ENCODE data around the gene GPR83. TPM values are rescaled to one million over a fixed set of nuclear protein-coding genes. Genes with fewer than 3 reads are reported as not detected.

The GPR83 gene
- total and polyA plus RNA-seq, 4 donors: 3.6 to 7.1 (median 4.6) TPM

- DNase-seq (ENCODE audit: low read depth in 4 of 6, low spot score in 6 of 6): no peak
- peaks cover 6% of the 10 kb centered on the region for H3K4me1 ChIP-seq (ENCODE audit: control insufficient read depth, insufficient read depth, low read length)
- H3K27me3 ChIP-seq (ENCODE audit: control insufficient read depth, insufficient read depth, low read length): no peaks in the 10 kb centered on the region
- 93% methylated on average over 3 of the region's 3 CpGs for WGBS (ENCODE audit: insufficient coverage)
- no peak overlapping the region for H3K4me3 ChIP-seq (ENCODE audit: low read depth, low read length)
- H3K9me3 ChIP-seq (ENCODE audit: control insufficient read depth, insufficient read depth, low read length): peaks cover 2% of the 10 kb centered on the region
- H3K27ac ChIP-seq (ENCODE audit: low read depth, low read length): no peak overlapping the region
- H3K36me3 ChIP-seq (ENCODE audit: control insufficient read depth, insufficient read depth, low read length): peaks cover 13% of the 10 kb centered on the region
These were observed 22.3 kb upstream of the GPR83 start for GRCh38 chr11:94423507-94423906.

GRCh38 chr11:94418123-94418765 is 17.0 kb upstream of the GPR83 start:
- no peaks in the 10 kb centered on the region for H3K27me3 ChIP-seq (ENCODE audit: control insufficient read depth, insufficient read depth, low read length)
- H3K4me3 ChIP-seq (ENCODE audit: low read depth, low read length): no peak overlapping the region
- WGBS (ENCODE audit: insufficient coverage): no CpG with 5 or more reads among the region's 3 CpGs
- H3K27ac ChIP-seq (ENCODE audit: low read depth, low read length): no peak overlapping the region
- H3K4me1 ChIP-seq (ENCODE audit: control insufficient read depth, insufficient read depth, low read length): no peaks in the 10 kb centered on the region
- peaks cover 6% of the 10 kb centered on the region for H3K36me3 ChIP-seq (ENCODE audit: control insufficient read depth, insufficient read depth, low read length)
- H3K9me3 ChIP-seq (ENCODE audit: control insufficient read depth, insufficient read depth, low read length): no peaks in the 10 kb centered on the region
- DNase-seq (ENCODE audit: low read depth in 4 of 6, low spot score in 6 of 6): no peak

DNA sequence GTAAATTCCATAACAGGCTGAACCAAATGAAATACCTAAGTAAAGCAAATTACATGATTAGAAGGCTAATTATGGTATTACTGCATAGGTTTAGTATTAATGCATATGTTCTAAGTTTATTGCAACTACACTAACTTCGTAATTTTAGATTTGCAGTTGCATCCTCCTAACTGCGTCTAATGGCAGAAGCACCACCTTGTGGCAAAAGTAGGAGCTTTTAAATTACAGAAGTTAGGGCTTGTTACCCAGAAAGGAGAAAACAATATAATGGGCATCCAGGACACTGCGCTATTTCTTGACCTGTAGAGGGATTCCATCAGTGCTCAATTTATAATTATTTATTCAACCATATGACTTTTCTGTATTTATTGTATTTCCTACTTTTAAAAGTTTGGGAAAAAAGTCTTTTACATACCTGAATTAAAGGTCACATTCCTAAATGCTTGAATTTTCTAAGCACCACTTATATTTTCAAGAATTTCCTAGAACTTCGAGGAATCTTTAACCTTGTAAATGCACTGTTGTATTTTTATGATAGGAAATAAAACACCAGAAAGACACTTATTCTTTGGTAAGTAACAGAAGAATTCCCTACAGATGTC is 16.3 kb upstream of the GPR83 start:
- Histone ChIP-seq H3K9me3 (ENCODE audit: control insufficient read depth, insufficient read depth, low read length) (no peaks in the 10 kb centered on the region), H3K36me3 (ENCODE audit: control insufficient read depth, insufficient read depth, low read length) (peaks cover 5% of the 10 kb centered on the region), H3K4me1 (ENCODE audit: control insufficient read depth, insufficient read depth, low read length) (no peaks in the 10 kb centered on the region), H3K27ac (ENCODE audit: low read depth, low read length) (no peak overlapping the region), H3K4me3 (ENCODE audit: low read depth, low read length) (no peak overlapping the region), H3K27me3 (ENCODE audit: control insufficient read depth, insufficient read depth, low read length) (no peaks in the 10 kb centered on the region)
- WGBS (ENCODE audit: insufficient coverage): no CpG with 5 or more reads among the region's 4 CpGs
- peak in 2 of 6 donors; percentile 69 to 84 for DNase-seq (ENCODE audit: low read depth in 4 of 6, low spot score in 6 of 6)

DNA sequence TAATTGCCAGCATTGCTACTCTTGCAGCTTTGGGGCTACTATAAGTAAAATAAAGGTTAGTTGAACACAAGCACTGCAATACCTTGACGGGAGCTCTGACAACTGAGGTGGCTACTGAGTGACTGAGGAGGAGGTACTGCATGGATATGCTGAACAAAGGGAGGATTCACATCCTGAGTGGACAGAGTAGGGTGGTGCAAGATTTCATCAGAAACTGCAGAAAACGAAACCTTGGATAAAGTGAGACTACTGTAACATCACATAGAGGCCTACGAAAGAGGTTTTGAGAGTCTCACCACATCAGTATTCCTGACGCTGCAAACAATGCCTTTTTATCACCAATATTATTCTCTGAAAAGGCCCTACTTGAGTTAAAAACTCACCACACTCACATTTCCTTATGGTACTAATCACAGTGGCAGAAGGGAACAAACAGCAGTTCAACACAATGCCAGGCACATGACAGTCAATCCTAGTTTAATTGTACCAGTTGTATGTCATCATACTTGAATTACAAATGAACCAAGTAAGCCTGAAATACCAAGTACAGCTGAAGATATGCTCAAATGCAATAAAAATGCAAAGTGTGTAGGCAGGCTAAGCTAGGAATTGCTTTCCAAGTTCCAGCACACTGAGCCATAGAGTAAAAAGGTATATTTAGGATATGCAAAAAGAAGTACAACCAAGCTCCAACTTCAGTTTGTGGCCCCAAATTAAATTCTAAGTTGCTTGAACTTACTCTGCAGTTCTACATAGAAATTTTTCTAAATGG is 4.0 kb upstream of the GPR83 start:
- Histone ChIP-seq H3K4me1 (ENCODE audit: control insufficient read depth, insufficient read depth, low read length) (peaks cover 13% of the 10 kb centered on the region), H3K27ac (ENCODE audit: low read depth, low read length) (no peak overlapping the region), H3K36me3 (ENCODE audit: control insufficient read depth, insufficient read depth, low read length) (no peaks in the 10 kb centered on the region), H3K9me3 (ENCODE audit: control insufficient read depth, insufficient read depth, low read length) (peaks cover 1% of the 10 kb centered on the region), H3K4me3 (ENCODE audit: low read depth, low read length) (no peak overlapping the region), H3K27me3 (ENCODE audit: control insufficient read depth, insufficient read depth, low read length) (peaks cover 17% of the 10 kb centered on the region)
- DNase-seq (ENCODE audit: low read depth in 4 of 6, low spot score in 6 of 6): no peak
- 100% methylated on average over 3 of the region's 4 CpGs for WGBS (ENCODE audit: insufficient coverage)

DNA sequence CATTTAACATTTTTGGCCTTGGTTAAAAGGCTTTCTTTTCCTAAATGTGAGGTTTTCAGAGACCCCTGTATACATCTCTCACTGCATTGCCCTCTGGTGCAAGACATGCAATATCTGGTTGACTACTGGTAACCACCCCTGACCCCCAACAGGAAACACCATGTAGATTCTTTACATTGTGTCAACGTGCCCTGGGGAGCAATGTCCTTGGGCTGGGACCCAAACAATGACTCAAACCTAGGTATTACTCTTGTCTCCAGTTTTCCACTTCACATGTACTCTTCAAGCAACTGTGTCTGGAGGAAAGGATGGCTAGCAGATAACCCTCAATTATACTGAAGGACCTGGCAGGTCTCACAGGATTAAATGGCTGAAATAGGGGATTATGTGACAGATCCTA is 1.1 kb upstream of the GPR83 start:
- no peak overlapping the region for H3K4me3 ChIP-seq (ENCODE audit: low read depth, low read length)
- no peak overlapping the region for H3K27ac ChIP-seq (ENCODE audit: low read depth, low read length)
- DNase-seq (ENCODE audit: low read depth in 4 of 6, low spot score in 6 of 6): no peak
- no peaks in the 10 kb centered on the region for H3K36me3 ChIP-seq (ENCODE audit: control insufficient read depth, insufficient read depth, low read length)
- no peaks in the 10 kb centered on the region for H3K9me3 ChIP-seq (ENCODE audit: control insufficient read depth, insufficient read depth, low read length)
- WGBS (ENCODE audit: insufficient coverage): no CpG with 5 or more reads among the region's 1 CpG
- H3K27me3 ChIP-seq (ENCODE audit: control insufficient read depth, insufficient read depth, low read length): peaks cover 25% of the 10 kb centered on the region
- H3K4me1 ChIP-seq (ENCODE audit: control insufficient read depth, insufficient read depth, low read length): peaks cover 19% of the 10 kb centered on the region

- H3K4me3 ChIP-seq (ENCODE audit: low read depth, low read length): peak overlapping the region; percentile 11
These were observed 600 bp upstream of the GPR83 start for GRCh38 chr11:94401773-94402265.

GRCh38 chr11:94400457-94400838 is 771 bp downstream of the GPR83 start:
- Histone ChIP-seq H3K4me3 (ENCODE audit: low read depth, low read length) (peak overlapping the region; percentile 31), H3K9me3 (ENCODE audit: control insufficient read depth, insufficient read depth, low read length) (no peaks in the 10 kb centered on the region), H3K27me3 (ENCODE audit: control insufficient read depth, insufficient read depth, low read length) (peaks cover 25% of the 10 kb centered on the region), H3K27ac (ENCODE audit: low read depth, low read length) (no peak overlapping the region), H3K4me1 (ENCODE audit: control insufficient read depth, insufficient read depth, low read length) (peaks cover 19% of the 10 kb centered on the region), H3K36me3 (ENCODE audit: control insufficient read depth, insufficient read depth, low read length) (no peaks in the 10 kb centered on the region)
- 30% methylated on average over 4 of the region's 4 CpGs for WGBS (ENCODE audit: insufficient coverage)
- peak in 1 of 6 donors; percentile 9 for DNase-seq (ENCODE audit: low read depth in 4 of 6, low spot score in 6 of 6)

More at GRCh38 chr11:94401773-94402265, 600 bp upstream of the GPR83 start:
- H3K27me3 ChIP-seq (ENCODE audit: control insufficient read depth, insufficient read depth, low read length): peaks cover 25% of the 10 kb centered on the region
- DNase-seq (ENCODE audit: low read depth in 4 of 6, low spot score in 6 of 6): no peak
- H3K27ac ChIP-seq (ENCODE audit: low read depth, low read length): no peak overlapping the region
- 15% methylated on average over 7 of the region's 10 CpGs for WGBS (ENCODE audit: insufficient coverage)
- no peaks in the 10 kb centered on the region for H3K36me3 ChIP-seq (ENCODE audit: control insufficient read depth, insufficient read depth, low read length)
- no peaks in the 10 kb centered on the region for H3K9me3 ChIP-seq (ENCODE audit: control insufficient read depth, insufficient read depth, low read length)
- peaks cover 19% of the 10 kb centered on the region for H3K4me1 ChIP-seq (ENCODE audit: control insufficient read depth, insufficient read depth, low read length)

DNA sequence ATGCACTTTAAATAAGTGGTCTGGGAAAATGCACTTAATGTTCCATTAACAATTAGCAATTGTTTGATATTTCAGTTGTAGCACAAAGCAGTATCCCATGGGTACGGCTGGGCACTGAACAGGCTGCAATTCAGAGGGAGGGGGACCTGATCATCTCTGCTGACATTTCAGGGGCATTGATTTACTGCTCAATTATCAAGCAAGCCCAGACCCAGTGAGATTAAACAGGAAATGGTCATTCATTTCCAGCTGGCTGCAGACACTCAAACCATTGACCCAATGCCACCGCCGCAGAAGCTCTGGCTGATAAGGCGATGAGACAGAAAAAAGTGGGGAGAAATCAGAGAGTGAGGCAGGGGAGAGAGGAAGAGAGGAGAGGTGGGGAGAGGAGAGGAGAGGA is 1.2 kb downstream of the GPR83 start:
- Histone ChIP-seq H3K4me3 (ENCODE audit: low read depth, low read length) (no peak overlapping the region), H3K36me3 (ENCODE audit: control insufficient read depth, insufficient read depth, low read length) (no peaks in the 10 kb centered on the region), H3K27me3 (ENCODE audit: control insufficient read depth, insufficient read depth, low read length) (peaks cover 25% of the 10 kb centered on the region), H3K27ac (ENCODE audit: low read depth, low read length) (no peak overlapping the region), H3K9me3 (ENCODE audit: control insufficient read depth, insufficient read depth, low read length) (no peaks in the 10 kb centered on the region), H3K4me1 (ENCODE audit: control insufficient read depth, insufficient read depth, low read length) (peaks cover 19% of the 10 kb centered on the region)
- WGBS (ENCODE audit: insufficient coverage): 20% methylated on average over 2 of the region's 4 CpGs
- DNase-seq (ENCODE audit: low read depth in 4 of 6, low spot score in 6 of 6): peak in 2 of 6 donors; percentile 14 to 67

GRCh38 chr11:94398101-94398500 is 3.1 kb downstream of the GPR83 start:
- H3K4me3 ChIP-seq (ENCODE audit: low read depth, low read length): no peak overlapping the region
- peaks cover 19% of the 10 kb centered on the region for H3K4me1 ChIP-seq (ENCODE audit: control insufficient read depth, insufficient read depth, low read length)
- H3K9me3 ChIP-seq (ENCODE audit: control insufficient read depth, insufficient read depth, low read length): no peaks in the 10 kb centered on the region
- 79% methylated on average over 5 of the region's 5 CpGs for WGBS (ENCODE audit: insufficient coverage)
- peaks cover 25% of the 10 kb centered on the region for H3K27me3 ChIP-seq (ENCODE audit: control insufficient read depth, insufficient read depth, low read length)
- no peaks in the 10 kb centered on the region for H3K36me3 ChIP-seq (ENCODE audit: control insufficient read depth, insufficient read depth, low read length)
- H3K27ac ChIP-seq (ENCODE audit: low read depth, low read length): no peak overlapping the region
- no peak for DNase-seq (ENCODE audit: low read depth in 4 of 6, low spot score in 6 of 6)
